GM13977 (cell line): ENCODE data around the gene HAUS6.

Source experiments
- DNase-seq: peaks from one replicate; pipeline ENCODE4 v3.0.0; 2012; ENCODE audit warnings: low spot score
- CTCF ChIP-seq: IDR thresholded peaks from 2 replicates; pipeline ENCODE4 v1.5.1; 2012; ENCODE audit warnings: mild to moderate bottlenecking, control low read depth; ENCODE audit not compliant: insufficient read depth; ENCODE audit errors: extremely low read depth, missing control alignments
- in situ Hi-C: fragments of 300-500 bp; cut with MboI; formaldehyde crosslinking; loops from one replicate; pipeline ENCODE4 v1.12.0; 2022; ENCODE audit warnings: low sequenced_read_pairs, low pct_unique_long_range_greater_than_20kb, mixed read lengths, inconsistent platforms; ENCODE audit not compliant: unreplicated experiment

The HAUS6 gene

GRCh38 chr9:19140259-19140658 lies 37.6 kb upstream of the HAUS6 start:
- TF ChIP-seq CTCF: no peak
- in situ Hi-C loops: no loop called here
- no peak for DNase-seq

- no peak for DNase-seq
- in situ Hi-C loops: no loop called here
- TF ChIP-seq CTCF: no peak
Measured at GRCh38 chr9:19138084-19138483, 35.4 kb upstream of the HAUS6 start.

GRCh38 chr9:19137282-19137681 lies 34.6 kb upstream of the HAUS6 start:
- in situ Hi-C loops: no loop called here
- no peak for TF ChIP-seq CTCF
- DNase-seq: no peak

- in situ Hi-C loops: no loop called here
- DNase-seq: no peak
- TF ChIP-seq CTCF: no peak
Measured at GRCh38 chr9:19136129-19136528, 33.4 kb upstream of the HAUS6 start.

- in situ Hi-C loops: no loop called here
- no peak for DNase-seq
- TF ChIP-seq CTCF: no peak
Measured at GRCh38 chr9:19133549-19134345, 31.0 kb upstream of the HAUS6 start.

- in situ Hi-C loops: no loop called here
- no peak for DNase-seq
- no peak for TF ChIP-seq CTCF
Measured at GRCh38 chr9:19130436-19130835, 27.7 kb upstream of the HAUS6 start.
